GDM1 (cell line): Measurements from ENCODE around the gene SPEF2.

Experiments used
- DNase-seq: peaks from one replicate; lab custom pipeline; 2025; lab: John Stamatoyannopoulos, UW

Gene SPEF2

GRCh38 chr5:35617435-35618303 is at the start of gene SPEF2:
SPEF2 (plus strand) TSS chr5:35617863; CDS start chr5:35617998, 135 bp downstream.
- DNase-seq, result no peak

GRCh38 chr5:35575578-35575977 is 42.1 kb upstream of the SPEF2 start:
- DNase-seq, result no peak

- no peak for DNase-seq
Measured at GRCh38 chr5:35587419-35587818, 30.2 kb upstream of the SPEF2 start.

GRCh38 chr5:35593338-35593737 is 24.3 kb upstream of the SPEF2 start:
- DNase-seq, result no peak

GRCh38 chr5:35598707-35599370 is 18.8 kb upstream of the SPEF2 start:
- DNase-seq, result no peak

GRCh38 chr5:35600591-35600990 is 17.1 kb upstream of the SPEF2 start:
- DNase-seq, result no peak

GRCh38 chr5:35608881-35609779 is 8.5 kb upstream of the SPEF2 start:
- DNase-seq, result no peak

GRCh38 chr5:35617060-35617434 is 616 bp upstream of the SPEF2 start:
- DNase-seq, result no peak

- DNase-seq, result no peak
Measured at GRCh38 chr5:35618304-35618636, 607 bp downstream of the SPEF2 start.

- no peak for DNase-seq
Measured at GRCh38 chr5:35618781-35619180, 1.1 kb downstream of the SPEF2 start.

GRCh38 chr5:35622974-35623373 is 5.3 kb downstream of the SPEF2 start:
- no peak for DNase-seq

- DNase-seq, result no peak
Measured at GRCh38 chr5:35623991-35624390, 6.3 kb downstream of the SPEF2 start.

- DNase-seq, result no peak
Measured at GRCh38 chr5:35626108-35626507, 8.4 kb downstream of the SPEF2 start.

- DNase-seq, result no peak
Measured at GRCh38 chr5:35626553-35626952, 8.9 kb downstream of the SPEF2 start.

GRCh38 chr5:35634326-35634725 is 16.7 kb downstream of the SPEF2 start:
- DNase-seq, result no peak

- DNase-seq, result no peak
Measured at GRCh38 chr5:35640623-35641022, 23.0 kb downstream of the SPEF2 start.

GRCh38 chr5:35644543-35644942 is 26.9 kb downstream of the SPEF2 start:
- no peak for DNase-seq

- no peak for DNase-seq
Measured at GRCh38 chr5:35647128-35647527, 29.5 kb downstream of the SPEF2 start.

- DNase-seq, result no peak
Measured at GRCh38 chr5:35647712-35648111, 30.0 kb downstream of the SPEF2 start.

GRCh38 chr5:35651002-35651756 is 33.5 kb downstream of the SPEF2 start:
- peak; percentile 21 for DNase-seq

GRCh38 chr5:35656721-35657120 is 39.1 kb downstream of the SPEF2 start:
- no peak for DNase-seq

GRCh38 chr5:35657877-35658276 is 40.2 kb downstream of the SPEF2 start:
- no peak for DNase-seq
